Esophagus squamous epithelium (tissue), 5 donors: Measurements from ENCODE around the gene RPL5. TPM values are rescaled to one million over a fixed set of nuclear protein-coding genes. Genes with fewer than 3 reads are reported as not detected.

Experiments
- DNase-seq: peaks from one replicate; lab custom pipeline; 2025; lab: John Stamatoyannopoulos, UW
- H3K27ac ChIP-seq, 4 donors: fragments of 200-600 bp; sonication (generic); one replicate each; pipeline ENCODE4 v1.5.1; 2016 to 2019; ENCODE audit warnings: mild to moderate bottlenecking in 1 of 4
- H3K27me3 ChIP-seq, 4 donors: fragments of 200-600 bp; sonication (generic); 1 replicate in 3 of 4; 2 replicates in 1 of 4; pipeline versions ENCODE4 v1.5.1 to v1.6.0; 2017 to 2021; ENCODE audit warnings: antibody characterized with exemption in 1 of 4
- H3K36me3 ChIP-seq, 3 donors: fragments of 200-600 bp; sonication (generic); one replicate each; pipeline ENCODE4 v1.5.1; 2016 to 2019
- H3K4me1 ChIP-seq, 3 donors: fragments of 200-600 bp; sonication (generic); one replicate each; pipeline ENCODE4 v1.5.1; 2017 to 2019
- H3K4me3 ChIP-seq, 4 donors: fragments of 200-600 bp; sonication (generic); 1 replicate in 3 of 4; 2 replicates in 1 of 4; pipeline ENCODE4 v1.5.1; 2016 to 2019; ENCODE audit warnings: mild to moderate bottlenecking in 2 of 4, moderate library complexity in 1 of 4
- H3K9me3 ChIP-seq, 3 donors: fragments of 200-600 bp; sonication (generic); one replicate each; pipeline ENCODE4 v1.5.1; 2016 to 2019
- POLR2A ChIP-seq, 4 donors: fragments of 450-650 bp; IDR thresholded peaks; one replicate each; pipeline ENCODE4 v1.6.1; 2017; ENCODE audit warnings: antibody characterized with exemption in 4 of 4, mild to moderate bottlenecking in 4 of 4, moderate library complexity in 3 of 4
- WGBS, 2 donors: methylation state at CpG; one replicate each; pipeline ENCODE4 v1.1.5; 2018; 5-methylcytosine and 5-hydroxymethylcytosine counted together
- intact Hi-C: fragments of 100-400 bp; cut with DNase I; formaldehyde crosslinking; loops from one replicate; pipeline ENCODE4 v1.15.0; 2022
- total RNA-seq, 4 donors: library from RNA; depleted of rRNA; stranded (reverse); fragments of >200 nt; gene quantifications; one replicate each; pipeline ENCODE4 v1.1.0, GENCODE V29; 2016
- TF ChIP-seq, protein P1 (sequence below), 6 experiments: fragments of 450-650 bp in 4 of 6; fragments of 200-600 bp in 2 of 6; sonication (generic) in 2 of 6; IDR thresholded peaks; one replicate each; pipeline ENCODE4 v1.5.1; 2016 to 2019; ENCODE audit warnings: antibody characterized with exemption in 6 of 6, mild to moderate bottlenecking in 4 of 6, moderate library complexity in 4 of 6
- donor health status: DM: yes; HTN: yes; CAD: no.

The RPL5 gene
- total RNA-seq, 4 donors from 2014 or later: 828 to 2,443 (median 1,463) TPM

DNA sequence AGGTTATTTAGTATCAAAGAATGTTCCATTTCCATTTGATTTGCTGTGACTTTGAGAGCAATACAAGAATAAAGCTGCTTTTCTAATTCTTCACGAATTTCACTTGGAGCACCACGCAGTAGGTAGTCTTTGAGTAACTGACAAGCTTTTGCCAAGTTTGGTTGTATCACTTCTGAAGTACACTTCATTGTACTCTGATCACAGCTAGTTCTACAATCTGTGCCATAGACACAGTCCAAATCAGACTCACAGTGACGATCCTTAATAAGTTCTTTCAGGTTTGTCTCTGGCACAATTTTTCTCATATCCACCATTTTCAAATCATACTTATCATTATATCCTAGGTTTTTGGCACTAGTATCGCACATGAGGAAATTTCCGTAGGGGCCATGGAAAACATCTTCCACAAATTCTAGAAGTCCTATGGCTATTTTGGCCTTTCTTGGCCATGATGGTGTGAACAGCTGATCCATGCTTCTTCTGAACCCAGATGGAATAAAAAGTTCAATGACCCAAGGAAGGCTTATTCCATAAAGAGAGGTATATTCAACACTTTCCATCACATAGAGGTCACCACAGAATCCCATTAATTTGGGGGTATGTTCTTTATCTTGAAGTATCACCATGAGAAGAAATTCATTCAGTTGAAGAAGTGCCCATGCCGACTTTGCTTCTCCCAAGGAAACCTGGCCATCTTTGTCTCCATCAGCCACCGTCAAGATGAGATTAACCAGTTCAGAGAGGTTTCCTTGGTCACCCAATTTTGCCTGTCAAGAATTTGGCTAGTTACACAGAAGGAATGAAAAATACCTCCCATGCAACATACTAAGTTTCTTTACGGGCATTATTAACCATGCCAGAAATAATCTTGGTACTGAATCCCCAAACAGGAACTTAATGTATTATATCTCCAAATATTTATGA is 11.9 kb downstream of the RPL5 start:
- Histone ChIP-seq H3K36me3 (peaks cover 8 to 71% (median 28%) of the 10 kb centered on the region in 3 donors), H3K9me3 (no peaks in the 10 kb centered on the region), H3K4me1 (peaks cover 0 to 33% (median 4%) of the 10 kb centered on the region in 3 donors), H3K4me3 (no peak overlapping the region), H3K27me3 (no peaks in the 10 kb centered on the region), H3K27ac (no peak overlapping the region)
- no peak for DNase-seq
- TF ChIP-seq, protein P1, sequence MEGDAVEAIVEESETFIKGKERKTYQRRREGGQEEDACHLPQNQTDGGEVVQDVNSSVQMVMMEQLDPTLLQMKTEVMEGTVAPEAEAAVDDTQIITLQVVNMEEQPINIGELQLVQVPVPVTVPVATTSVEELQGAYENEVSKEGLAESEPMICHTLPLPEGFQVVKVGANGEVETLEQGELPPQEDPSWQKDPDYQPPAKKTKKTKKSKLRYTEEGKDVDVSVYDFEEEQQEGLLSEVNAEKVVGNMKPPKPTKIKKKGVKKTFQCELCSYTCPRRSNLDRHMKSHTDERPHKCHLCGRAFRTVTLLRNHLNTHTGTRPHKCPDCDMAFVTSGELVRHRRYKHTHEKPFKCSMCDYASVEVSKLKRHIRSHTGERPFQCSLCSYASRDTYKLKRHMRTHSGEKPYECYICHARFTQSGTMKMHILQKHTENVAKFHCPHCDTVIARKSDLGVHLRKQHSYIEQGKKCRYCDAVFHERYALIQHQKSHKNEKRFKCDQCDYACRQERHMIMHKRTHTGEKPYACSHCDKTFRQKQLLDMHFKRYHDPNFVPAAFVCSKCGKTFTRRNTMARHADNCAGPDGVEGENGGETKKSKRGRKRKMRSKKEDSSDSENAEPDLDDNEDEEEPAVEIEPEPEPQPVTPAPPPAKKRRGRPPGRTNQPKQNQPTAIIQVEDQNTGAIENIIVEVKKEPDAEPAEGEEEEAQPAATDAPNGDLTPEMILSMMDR (IDR thresholded peaks at IDR 0.05): no peak
- WGBS, 2 donors: 87 to 91% methylated on average over 8 of the region's 8 CpGs
- intact Hi-C loops: no loop called here

DNA sequence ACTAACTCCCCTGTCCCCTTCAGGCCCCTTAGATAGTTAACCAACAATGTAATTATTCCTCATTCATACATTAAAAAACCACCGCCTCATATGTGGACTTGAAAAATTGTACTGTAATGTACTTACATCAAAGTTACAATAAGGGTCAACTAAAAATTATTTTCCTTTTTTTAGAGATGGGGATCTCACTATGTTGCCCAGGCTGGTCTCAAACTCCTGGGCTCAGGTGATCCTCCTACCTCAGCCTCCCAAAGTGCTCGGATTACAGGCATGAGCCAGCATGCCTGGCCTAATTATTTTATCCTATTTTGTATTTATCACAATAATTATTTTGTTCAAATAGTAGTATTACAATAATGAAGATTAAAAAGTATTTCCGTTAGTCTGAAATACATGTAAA is 12.6 kb downstream of the RPL5 start:
- no peak overlapping the region for H3K27ac ChIP-seq
- no peaks in the 10 kb centered on the region for H3K27me3 ChIP-seq
- peaks cover 0 to 26% (median under 1%) of the 10 kb centered on the region in 3 donors for H3K4me1 ChIP-seq
- 90 to 91% methylated on average over 3 of the region's 3 CpGs for WGBS, 2 donors
- no peaks in the 10 kb centered on the region for H3K9me3 ChIP-seq
- no peak overlapping the region for H3K4me3 ChIP-seq
- TF ChIP-seq POLR2A (IDR thresholded peaks at IDR 0.05): no peak
- TF ChIP-seq, protein P1 (IDR thresholded peaks at IDR 0.05): no peak
- intact Hi-C loops: no loop called here
- no peak for DNase-seq
- peaks cover 4 to 68% (median 22%) of the 10 kb centered on the region in 3 donors for H3K36me3 ChIP-seq

DNA sequence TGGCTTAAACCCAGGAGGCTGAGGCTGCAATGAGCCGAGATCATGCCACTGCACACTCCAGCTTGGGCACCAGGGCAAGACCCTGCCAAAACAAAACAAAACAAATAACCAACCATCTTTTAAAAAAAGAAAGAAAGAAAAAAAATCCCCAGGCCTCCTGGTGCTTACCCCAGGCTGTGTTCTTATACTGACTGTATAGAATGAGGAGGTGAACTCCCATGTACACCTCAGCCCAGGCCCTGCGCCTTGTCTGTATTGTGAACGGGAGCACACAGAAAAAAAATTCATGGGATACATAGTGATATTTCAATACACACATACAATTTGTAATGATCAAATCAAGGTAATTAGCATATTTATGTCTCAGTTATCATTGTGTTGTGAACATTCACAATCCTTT is 14.1 kb downstream of the RPL5 start:
- Histone ChIP-seq H3K9me3 (no peaks in the 10 kb centered on the region), H3K27ac (no peak overlapping the region), H3K4me1 (peaks cover 0 to 13% (median 0%) of the 10 kb centered on the region in 3 donors), H3K27me3 (no peaks in the 10 kb centered on the region), H3K36me3 (peaks cover 4 to 66% (median 10%) of the 10 kb centered on the region in 3 donors), H3K4me3 (no peak overlapping the region)
- TF ChIP-seq, protein P1 (IDR thresholded peaks at IDR 0.05): no peak
- no peak for TF ChIP-seq POLR2A (IDR thresholded peaks at IDR 0.05)
- intact Hi-C loops: no loop called here
- no peak for DNase-seq
- WGBS, 2 donors: 60 to 77% methylated on average over 3 of the region's 3 CpGs

DNA sequence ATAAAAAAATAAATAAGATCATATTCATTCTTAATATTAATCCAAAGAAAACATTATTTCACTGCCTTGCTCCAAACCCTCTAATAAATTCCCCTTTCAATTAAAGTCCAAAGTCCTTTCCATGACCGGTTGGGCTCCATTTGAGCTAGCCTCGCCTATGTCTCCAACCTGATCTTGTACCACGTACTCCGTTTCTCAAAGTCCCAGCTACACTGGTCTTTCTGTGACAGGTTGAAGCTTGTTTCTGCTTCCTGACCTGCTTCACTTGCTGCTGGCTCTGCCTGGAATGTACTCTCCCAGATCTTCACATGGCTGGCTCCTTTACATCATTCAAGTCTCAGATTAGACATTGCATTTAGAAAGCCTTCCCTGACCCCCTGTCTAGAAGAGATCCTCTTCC is 16.4 kb downstream of the RPL5 start:
- TF ChIP-seq, protein P1 (IDR thresholded peaks at IDR 0.05): no peak
- TF ChIP-seq POLR2A (IDR thresholded peaks at IDR 0.05): no peak
- Histone ChIP-seq H3K36me3 (peaks cover 0 to 43% (median under 1%) of the 10 kb centered on the region in 3 donors), H3K27me3 (no peaks in the 10 kb centered on the region), H3K9me3 (no peaks in the 10 kb centered on the region), H3K27ac (peak overlapping the region in 2 of 4 donors; percentile 3 to 6), H3K4me1 (peaks cover 0 to 26% (median 8%) of the 10 kb centered on the region in 3 donors), H3K4me3 (no peak overlapping the region)
- no peak for DNase-seq
- 35 to 50% methylated on average over 4 of the region's 4 CpGs for WGBS, 2 donors
- intact Hi-C loops: no loop called here

DNA sequence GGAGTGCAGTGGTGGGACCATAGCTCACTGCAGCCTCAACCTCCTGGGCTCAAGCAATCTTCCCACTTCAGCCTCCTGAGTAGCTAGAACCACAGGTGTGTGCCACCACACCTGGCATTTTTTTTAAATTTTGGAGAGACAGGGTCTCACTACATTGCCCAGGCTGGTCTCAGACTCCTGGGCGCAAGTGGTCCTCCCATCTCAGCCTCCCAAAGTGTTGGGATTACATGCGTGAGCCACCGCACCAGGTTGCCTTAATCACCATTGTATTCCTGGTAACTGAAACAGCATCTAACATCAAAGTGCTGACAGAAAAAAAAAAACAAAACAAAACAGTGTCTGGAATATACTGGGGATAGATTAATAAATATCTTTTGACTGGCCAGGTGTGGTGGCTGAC is 18.2 kb downstream of the RPL5 start:
- Histone ChIP-seq H3K9me3 (no peaks in the 10 kb centered on the region), H3K4me1 (peaks cover 0 to 26% (median 8%) of the 10 kb centered on the region in 3 donors), H3K27me3 (no peaks in the 10 kb centered on the region), H3K4me3 (no peak overlapping the region), H3K36me3 (peaks cover 0 to 25% (median 0%) of the 10 kb centered on the region in 3 donors), H3K27ac (no peak overlapping the region)
- intact Hi-C loops: loop anchor here (10.0 kb wide), 1 partner anchor 115 kb away; the partner anchor contains the start of gene DIPK1A
- no peak for DNase-seq
- TF ChIP-seq, protein P1 (IDR thresholded peaks at IDR 0.05): no peak
- no peak for TF ChIP-seq POLR2A (IDR thresholded peaks at IDR 0.05)
- 96% methylated on average over 3 of the region's 3 CpGs; no CpG with 5 or more reads in 1 of the 2 donors for WGBS, 2 donors
